WTC11 (cell line): ENCODE results near the gene TUBA4B. TPM values are rescaled to one million over a fixed set of nuclear protein-coding genes. Genes with fewer than 3 reads are reported as not detected.
A peak's percentile ranks its signal among the peaks of the same experiment; 100 is the strongest.

Experiments used
- ATAC-seq: fragments of 200-7000 bp; cut with Tn5 transposase; 2 replicates; pipeline ENCODE4 v1.10.0; 2021; ENCODE audit warnings: mild to moderate bottlenecking, moderate library complexity
- CTCF ChIA-PET: fragments of 300-600 bp; sonication (Branson Sonifier 250); formaldehyde crosslinking; loops from one replicate; lab custom pipeline; 2021; ENCODE audit warnings: antibody characterized with exemption; lab: Charles Lee
- POLR2A ChIA-PET: fragments of 350-600 bp; sonication (Branson Sonifier 250); formaldehyde crosslinking; loops from one replicate; lab custom pipeline; 2021; ENCODE audit warnings: antibody characterized with exemption; lab: Charles Lee
- DNase-seq: peaks from one replicate; pipeline ENCODE4 v3.0.0; 2021; ENCODE audit warnings: low spot score
- H3K27ac Mint-ChIP-seq: 2 replicates; pipeline ENCODE4 v1.8.0; 2021; ENCODE audit warnings: mixed read lengths
- H3K27me3 Mint-ChIP-seq: 2 replicates; pipeline ENCODE4 v1.8.0; 2021; ENCODE audit warnings: low read depth, mild to moderate bottlenecking, moderate library complexity, mixed read lengths
- H3K36me3 Mint-ChIP-seq: 2 replicates; pipeline ENCODE4 v1.8.0; 2021; ENCODE audit warnings: mixed read lengths
- H3K4me1 Mint-ChIP-seq: 2 replicates; pipeline ENCODE4 v1.8.0; 2022; ENCODE audit warnings: mixed read lengths
- H3K4me3 Mint-ChIP-seq: 2 replicates; pipeline ENCODE4 v1.8.0; 2021; ENCODE audit warnings: mild to moderate bottlenecking, moderate library complexity, mixed read lengths
- H3K9me3 Mint-ChIP-seq: 2 replicates; pipeline ENCODE4 v1.8.0; 2021; ENCODE audit warnings: mixed read lengths
- ELF4 ChIP-seq: sonication (generic); formaldehyde crosslinking; IDR thresholded peaks from 2 replicates; pipeline ENCODE4 v1.8.1; 2022; ENCODE audit warnings: low read depth, mild to moderate bottlenecking, moderate library complexity, missing genetic modification reagents
- EMX1 ChIP-seq: fragments of 250-450 bp; sonication (Bioruptor Pico); IDR thresholded peaks from 2 replicates; pipeline ENCODE4 v1.8.0; 2021; ENCODE audit warnings: mild to moderate bottlenecking
- ETV6 ChIP-seq: sonication (generic); formaldehyde crosslinking; IDR thresholded peaks from 2 replicates; pipeline ENCODE4 v1.8.1; 2022; ENCODE audit warnings: mild to moderate bottlenecking, missing genetic modification reagents
- GABPB1 ChIP-seq: sonication (generic); formaldehyde crosslinking; IDR thresholded peaks from 2 replicates; pipeline ENCODE4 v1.8.1; 2023; ENCODE audit warnings: mild to moderate bottlenecking, missing genetic modification reagents
- IRF2 ChIP-seq: sonication (generic); formaldehyde crosslinking; IDR thresholded peaks from 2 replicates; pipeline ENCODE4 v1.8.0; 2022; ENCODE audit warnings: low read depth, missing genetic modification reagents, borderline replicate concordance
- JUN ChIP-seq: sonication (generic); formaldehyde crosslinking; IDR thresholded peaks from 2 replicates; pipeline ENCODE4 v1.8.0; 2023; ENCODE audit warnings: mild to moderate bottlenecking, missing genetic modification reagents
- NFATC4 ChIP-seq: fragments of 250-450 bp; sonication (Bioruptor Pico); IDR thresholded peaks from 2 replicates; pipeline ENCODE4 v1.9.0; 2021; ENCODE audit warnings: mild to moderate bottlenecking
- NFYB ChIP-seq: sonication (generic); formaldehyde crosslinking; conservative IDR thresholded peaks from 2 replicates; pipeline ENCODE4 v1.8.0; 2022; ENCODE audit warnings: low read depth, missing genetic modification reagents
- PRRX2 ChIP-seq: fragments of 250-450 bp; sonication (Bioruptor Pico); IDR thresholded peaks from 2 replicates; pipeline ENCODE4 v1.8.0; 2021; ENCODE audit warnings: mild to moderate bottlenecking
- SMAD3 ChIP-seq: sonication (generic); formaldehyde crosslinking; IDR thresholded peaks from 2 replicates; pipeline ENCODE4 v1.8.0; 2022; ENCODE audit warnings: missing genetic modification reagents, mild to moderate bottlenecking, borderline replicate concordance
- SP1 ChIP-seq: sonication (generic); formaldehyde crosslinking; conservative IDR thresholded peaks from 2 replicates; pipeline ENCODE4 v1.8.1; 2022; ENCODE audit warnings: missing genetic modification reagents
- TCF7 ChIP-seq: sonication (generic); formaldehyde crosslinking; IDR thresholded peaks from 2 replicates; pipeline ENCODE4 v1.8.0; 2022; ENCODE audit warnings: mild to moderate bottlenecking, low read depth, missing genetic modification reagents, moderate library complexity
- TP53 ChIP-seq: sonication (generic); formaldehyde crosslinking; IDR thresholded peaks from 2 replicates; pipeline ENCODE4 v1.8.1; 2023; ENCODE audit warnings: mild to moderate bottlenecking, missing genetic modification reagents
- ZNF138 ChIP-seq: sonication (generic); formaldehyde crosslinking; conservative IDR thresholded peaks from 2 replicates; pipeline ENCODE4 v1.8.1; 2022; ENCODE audit warnings: mild to moderate bottlenecking, moderate library complexity, missing genetic modification reagents
- ZNF219 ChIP-seq: sonication (generic); formaldehyde crosslinking; IDR thresholded peaks from 2 replicates; pipeline ENCODE4 v1.8.0; 2023; ENCODE audit warnings: missing genetic modification reagents, mild to moderate bottlenecking, borderline replicate concordance
- ZNF396 ChIP-seq: fragments of 250-450 bp; sonication (Bioruptor Pico); IDR thresholded peaks from 2 replicates; pipeline ENCODE4 v1.8.0; 2021; ENCODE audit warnings: mild to moderate bottlenecking, moderate library complexity, borderline replicate concordance
- ZNF416 ChIP-seq: fragments of 250-450 bp; sonication (Bioruptor Pico); IDR thresholded peaks from 2 replicates; pipeline ENCODE4 v1.9.0; 2021; ENCODE audit warnings: mild to moderate bottlenecking, inconsistent platforms
- ZNF423 ChIP-seq: fragments of 250-450 bp; sonication (Bioruptor Pico); IDR thresholded peaks from 2 replicates; pipeline ENCODE4 v2.1.2; 2022; ENCODE audit warnings: mild to moderate bottlenecking, moderate library complexity
- total RNA-seq: library from RNA; stranded (reverse); gene quantifications from 3 replicates; pipeline ENCODE4 v1.2.3, GENCODE V29; 2021
- TF ChIP-seq, protein P1 (sequence below): sonication (generic); formaldehyde crosslinking; IDR thresholded peaks from 2 replicates; pipeline ENCODE4 v1.8.1; 2022; ENCODE audit warnings: mild to moderate bottlenecking, moderate library complexity, missing genetic modification reagents
- TF ChIP-seq, protein P2 (sequence below): sonication (generic); formaldehyde crosslinking; conservative IDR thresholded peaks from 2 replicates; pipeline ENCODE4 v1.8.1; 2022; ENCODE audit warnings: mild to moderate bottlenecking, missing genetic modification reagents
- TF ChIP-seq, protein P3 (sequence below): fragments of 250-450 bp; sonication (Bioruptor Pico); IDR thresholded peaks from 2 replicates; pipeline ENCODE4 v1.9.0; 2021; ENCODE audit warnings: moderate library complexity, mild to moderate bottlenecking, inconsistent platforms, borderline replicate concordance
- TF ChIP-seq, protein P4 (sequence below): fragments of 250-450 bp; sonication (Bioruptor Pico); conservative IDR thresholded peaks from 2 replicates; pipeline ENCODE4 v1.9.0; 2021; ENCODE audit warnings: mild to moderate bottlenecking
- TF ChIP-seq, protein P5 (sequence below): fragments of 250-450 bp; sonication (Bioruptor Pico); IDR thresholded peaks from 2 replicates; pipeline ENCODE4 v1.9.0; 2021; ENCODE audit warnings: mild to moderate bottlenecking
- TF ChIP-seq, protein P6 (sequence below): sonication (generic); formaldehyde crosslinking; IDR thresholded peaks from 2 replicates; pipeline ENCODE4 v1.8.0; 2023; ENCODE audit warnings: mild to moderate bottlenecking, missing genetic modification reagents

TUBA4B gene
- total RNA-seq, 1 experiment from 2014 or later: 0.20 TPM

DNA sequence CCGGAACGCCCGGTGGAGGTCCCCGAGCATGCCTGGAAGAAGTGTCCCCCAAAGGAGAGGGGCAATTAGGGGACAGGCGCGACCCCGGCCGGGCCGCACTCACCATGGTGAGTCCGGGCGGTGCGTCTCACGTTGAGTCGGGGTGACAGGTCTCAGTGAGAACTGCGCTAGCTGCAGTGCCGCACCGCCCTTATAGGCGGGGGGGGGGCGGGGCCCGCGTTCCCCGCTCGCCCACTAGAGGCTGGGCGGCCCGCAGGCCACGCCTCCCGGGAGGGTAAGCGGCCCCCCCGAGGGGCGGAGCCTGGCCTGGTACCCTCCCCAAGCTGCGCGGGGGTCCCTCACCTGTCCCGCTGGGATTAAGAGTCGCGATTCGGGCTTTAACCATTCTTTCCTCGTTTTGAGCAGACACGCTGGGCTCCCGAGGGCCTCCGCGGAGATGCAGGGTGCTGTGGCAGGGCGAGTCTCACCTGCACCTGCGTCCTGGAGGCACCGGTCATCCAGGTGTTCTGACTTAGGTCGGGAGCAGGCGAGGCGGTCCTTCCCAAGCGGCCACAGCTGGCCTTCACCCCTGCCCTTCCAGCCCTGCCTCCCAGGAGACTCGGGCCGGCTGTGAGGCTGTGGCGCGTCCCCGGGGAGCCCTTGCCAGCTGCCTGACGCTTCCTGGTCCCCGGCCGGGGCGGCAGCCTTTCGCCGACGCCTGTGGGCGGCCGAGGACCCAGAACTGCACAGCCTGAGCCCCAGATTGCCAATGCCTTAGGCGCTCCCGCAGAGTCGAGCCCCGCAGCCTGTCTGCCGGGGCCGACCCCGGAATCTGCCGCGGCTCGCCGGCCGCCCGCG, 928 bp downstream of the TUBA4B start, which contains the start of gene TUBA4A:
TSS of gene TUBA4A (minus strand) at position 166 of the 837 bp plus-strand sequence. CDS start at position 106, 60 bp downstream.
- ATAC-seq: peak; percentile 81
- peaks cover 19% of the 10 kb centered on the region; the same call in 1 of the 2 replicates for H3K36me3 Mint-ChIP-seq
- H3K4me3 Mint-ChIP-seq: peak within 1 kb of the TSS; percentile 79
- TF ChIP-seq GABPB1 (no peak; the same call in 1 of the 2 replicates), TCF7 (CRISPR knock-in tag) (no peak), SP1 (CRISPR knock-in tag) (peak; percentile 93), PRRX2 (no peak), ELF4 (CRISPR knock-in tag) (no peak), ZNF138 (CRISPR knock-in tag) (0 out of 2 replicates have a peak, but pooled peaks have one; percentile 52), IRF2 (CRISPR knock-in tag) (no peak), ZNF416 (CRISPR knock-in tag) (no peak), NFYB (no peak), ZNF423 (CRISPR knock-in tag) (peak; percentile 32), ZNF219 (CRISPR knock-in tag) (0 out of 2 replicates have a peak, but pooled peaks have one; percentile 54), TP53 (CRISPR knock-in tag) (peak; percentile 36; the same call in 1 of the 2 replicates)
- TF ChIP-seq, protein P1, sequence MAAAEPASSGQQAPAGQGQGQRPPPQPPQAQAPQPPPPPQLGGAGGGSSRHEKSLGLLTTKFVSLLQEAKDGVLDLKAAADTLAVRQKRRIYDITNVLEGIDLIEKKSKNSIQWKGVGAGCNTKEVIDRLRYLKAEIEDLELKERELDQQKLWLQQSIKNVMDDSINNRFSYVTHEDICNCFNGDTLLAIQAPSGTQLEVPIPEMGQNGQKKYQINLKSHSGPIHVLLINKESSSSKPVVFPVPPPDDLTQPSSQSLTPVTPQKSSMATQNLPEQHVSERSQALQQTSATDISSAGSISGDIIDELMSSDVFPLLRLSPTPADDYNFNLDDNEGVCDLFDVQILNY (CRISPR knock-in tag): no peak
- TF ChIP-seq, protein P2, sequence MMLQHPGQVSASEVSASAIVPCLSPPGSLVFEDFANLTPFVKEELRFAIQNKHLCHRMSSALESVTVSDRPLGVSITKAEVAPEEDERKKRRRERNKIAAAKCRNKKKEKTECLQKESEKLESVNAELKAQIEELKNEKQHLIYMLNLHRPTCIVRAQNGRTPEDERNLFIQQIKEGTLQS: no peak
- TF ChIP-seq, protein P3, sequence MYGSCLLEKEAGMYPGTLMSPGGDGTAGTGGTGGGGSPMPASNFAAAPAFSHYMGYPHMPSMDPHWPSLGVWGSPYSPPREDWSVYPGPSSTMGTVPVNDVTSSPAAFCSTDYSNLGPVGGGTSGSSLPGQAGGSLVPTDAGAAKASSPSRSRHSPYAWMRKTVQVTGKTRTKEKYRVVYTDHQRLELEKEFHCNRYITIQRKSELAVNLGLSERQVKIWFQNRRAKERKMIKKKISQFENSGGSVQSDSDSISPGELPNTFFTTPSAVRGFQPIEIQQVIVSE (CRISPR knock-in tag): no peak
- ChIA-PET CTCF (interaction anchor here (0.6 to 4.7 kb wide), 14 partner anchors 9 to 252 kb away, joined by 3 to 33 read pairs (median 4); partner anchors contain the start of genes DNAJB2, DNPEP, GLB1L and STK16), POLR2A (interaction anchor here (0.5 to 2.5 kb wide), 8 partner anchors 9 to 47 kb away, joined by 3 to 15 read pairs (median 8); partner anchors contain the start of genes ABCB6, DNAJB2, GLB1L and STK16)
- H3K27ac Mint-ChIP-seq: peak within 1 kb of the TSS; percentile 41; the same call in 1 of the 2 replicates
- H3K9me3 Mint-ChIP-seq: no peaks in the 10 kb centered on the region
- DNase-seq: peak; percentile 85
- peaks cover 69% of the 10 kb centered on the region for H3K27me3 Mint-ChIP-seq
- H3K4me1 Mint-ChIP-seq: peaks cover 25% of the 10 kb centered on the region

DNA sequence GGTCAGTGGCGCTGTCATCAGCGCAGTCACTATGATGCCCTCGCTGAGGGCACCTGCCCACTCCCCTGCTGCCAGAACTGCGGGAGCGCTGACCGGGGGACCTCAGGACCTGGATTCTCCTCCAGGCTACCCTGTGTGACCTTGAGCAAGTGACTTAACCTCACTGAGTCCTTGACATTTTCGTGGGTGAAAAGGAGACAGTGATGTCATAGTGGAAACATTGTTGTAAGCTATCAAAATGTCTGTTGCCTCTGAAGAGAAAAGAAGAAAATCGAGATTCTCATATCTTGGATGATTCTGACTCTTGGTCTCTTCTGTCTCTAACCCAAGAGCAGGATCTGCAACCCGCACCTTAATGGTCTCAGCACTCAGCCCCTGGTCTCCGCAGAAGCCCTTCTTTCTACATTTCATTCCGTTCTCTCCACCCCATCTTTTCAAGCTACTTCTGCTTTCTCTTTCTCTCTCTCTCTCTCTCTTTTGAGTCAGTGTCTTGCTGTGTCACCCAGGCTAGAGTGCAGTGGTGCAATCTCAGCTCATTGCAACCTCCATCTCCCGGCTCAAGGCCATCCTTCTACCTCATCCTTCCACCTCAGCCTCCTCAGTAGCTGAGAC, 1.7 kb downstream of the TUBA4B start:
- ChIA-PET CTCF (interaction anchor here (1.1 to 4.7 kb wide), 4 partner anchors 10 to 225 kb away, joined by 4 to 33 read pairs (median 12); partner anchors contain the start of genes GLB1L and STK16), POLR2A (interaction anchor here (1.0 to 2.5 kb wide), 5 partner anchors 10 to 36 kb away, joined by 3 to 15 read pairs (median 8); partner anchors contain the start of genes ABCB6, DNAJB2, GLB1L and STK16)
- Mint-ChIP-seq H3K9me3 (no peaks in the 10 kb centered on the region), H3K4me1 (peaks cover 18% of the 10 kb centered on the region), H3K27ac (no peak overlapping the region), H3K36me3 (peaks cover 13% of the 10 kb centered on the region; the same call in 1 of the 2 replicates), H3K27me3 (peaks cover 72% of the 10 kb centered on the region), H3K4me3 (peak overlapping the region; percentile 77)
- no peak for DNase-seq
- ATAC-seq: no peak
- TF ChIP-seq, protein P4, sequence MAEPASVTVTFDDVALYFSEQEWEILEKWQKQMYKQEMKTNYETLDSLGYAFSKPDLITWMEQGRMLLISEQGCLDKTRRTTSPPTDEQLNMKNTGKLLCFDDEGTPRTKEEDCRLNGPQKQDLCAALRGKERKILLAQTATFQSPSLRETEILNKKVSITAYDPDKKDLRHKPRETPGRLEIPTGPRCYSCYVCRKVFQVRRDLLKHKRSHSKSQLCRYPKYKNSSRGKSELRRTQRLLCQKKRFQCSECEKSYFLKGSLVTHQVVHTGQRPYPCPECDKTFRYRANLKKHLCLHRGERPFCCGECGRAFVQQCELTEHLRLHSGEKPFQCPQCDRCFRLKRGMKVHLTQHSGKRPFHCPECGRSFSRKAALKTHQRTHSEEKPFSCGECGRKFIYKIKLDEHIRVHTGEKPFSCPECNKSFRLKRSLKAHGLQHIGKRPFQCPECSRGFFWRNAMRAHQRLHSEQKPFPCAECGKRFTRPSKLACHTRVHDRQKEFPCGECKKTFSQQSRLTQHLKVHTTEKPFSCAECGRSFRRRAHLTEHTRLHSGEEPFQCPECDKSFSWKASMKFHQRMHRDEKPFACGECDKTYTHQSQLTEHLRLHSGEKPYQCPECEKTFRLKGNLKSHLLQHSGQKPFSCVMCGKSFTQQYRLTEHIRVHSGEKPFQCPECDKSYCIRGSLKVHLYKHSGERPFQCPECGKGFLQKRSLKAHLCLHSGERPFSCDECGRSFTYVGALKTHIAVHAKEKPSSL (CRISPR knock-in tag): no peak
- TF ChIP-seq ZNF396 (no peak), GABPB1 (no peak), SMAD3 (CRISPR knock-in tag) (no peak), ETV6 (CRISPR knock-in tag) (no peak), SP1 (CRISPR knock-in tag) (no peak), NFATC4 (CRISPR knock-in tag) (no peak), EMX1 (no peak), JUN (no peak), ZNF423 (CRISPR knock-in tag) (no peak)
- TF ChIP-seq, protein P5, sequence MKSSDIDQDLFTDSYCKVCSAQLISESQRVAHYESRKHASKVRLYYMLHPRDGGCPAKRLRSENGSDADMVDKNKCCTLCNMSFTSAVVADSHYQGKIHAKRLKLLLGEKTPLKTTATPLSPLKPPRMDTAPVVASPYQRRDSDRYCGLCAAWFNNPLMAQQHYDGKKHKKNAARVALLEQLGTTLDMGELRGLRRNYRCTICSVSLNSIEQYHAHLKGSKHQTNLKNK (CRISPR knock-in tag): no peak
- TF ChIP-seq, protein P6, sequence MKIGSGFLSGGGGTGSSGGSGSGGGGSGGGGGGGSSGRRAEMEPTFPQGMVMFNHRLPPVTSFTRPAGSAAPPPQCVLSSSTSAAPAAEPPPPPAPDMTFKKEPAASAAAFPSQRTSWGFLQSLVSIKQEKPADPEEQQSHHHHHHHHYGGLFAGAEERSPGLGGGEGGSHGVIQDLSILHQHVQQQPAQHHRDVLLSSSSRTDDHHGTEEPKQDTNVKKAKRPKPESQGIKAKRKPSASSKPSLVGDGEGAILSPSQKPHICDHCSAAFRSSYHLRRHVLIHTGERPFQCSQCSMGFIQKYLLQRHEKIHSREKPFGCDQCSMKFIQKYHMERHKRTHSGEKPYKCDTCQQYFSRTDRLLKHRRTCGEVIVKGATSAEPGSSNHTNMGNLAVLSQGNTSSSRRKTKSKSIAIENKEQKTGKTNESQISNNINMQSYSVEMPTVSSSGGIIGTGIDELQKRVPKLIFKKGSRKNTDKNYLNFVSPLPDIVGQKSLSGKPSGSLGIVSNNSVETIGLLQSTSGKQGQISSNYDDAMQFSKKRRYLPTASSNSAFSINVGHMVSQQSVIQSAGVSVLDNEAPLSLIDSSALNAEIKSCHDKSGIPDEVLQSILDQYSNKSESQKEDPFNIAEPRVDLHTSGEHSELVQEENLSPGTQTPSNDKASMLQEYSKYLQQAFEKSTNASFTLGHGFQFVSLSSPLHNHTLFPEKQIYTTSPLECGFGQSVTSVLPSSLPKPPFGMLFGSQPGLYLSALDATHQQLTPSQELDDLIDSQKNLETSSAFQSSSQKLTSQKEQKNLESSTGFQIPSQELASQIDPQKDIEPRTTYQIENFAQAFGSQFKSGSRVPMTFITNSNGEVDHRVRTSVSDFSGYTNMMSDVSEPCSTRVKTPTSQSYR (CRISPR knock-in tag): no peak
